Measurements from ENCODE around the gene QRICH1. TPM values are rescaled to one million over a fixed set of nuclear protein-coding genes. Genes with fewer than 3 reads are reported as not detected.
A peak's percentile ranks its signal among the peaks of the same experiment; 100 is the strongest.

The QRICH1 gene
- total and polyA plus RNA-seq, 2 of the 4 experiments (the other 2 are of a cell fraction), result 62.7 to 77.3 TPM

- peak within 1 kb of the TSS; percentile 97 for H3K9ac ChIP-seq (ENCODE audit: low read depth, low read length)
- peak within 1 kb of the TSS; percentile 97 for H2AK5ac ChIP-seq (ENCODE audit: low read depth, low read length)
- peak within 1 kb of the TSS; percentile 88 for H3K23ac ChIP-seq (ENCODE audit: low read depth, low read length)
- peak within 1 kb of the TSS; percentile 98 for H3K14ac ChIP-seq (replicated peaks; ENCODE audit: low read depth, low read length)
- TF ChIP-seq CEBPB (IDR thresholded peaks at IDR 0.05; ENCODE audit: low read depth, low read length) (no peak), POLR2A (IDR thresholded peaks at IDR 0.05; ENCODE audit: low read depth, low read length) (peak; percentile 45; the same call in 1 of the 2 replicates), FOS (IDR thresholded peaks at IDR 0.05; ENCODE audit: low read depth, low read length) (no peak), CHD1 (IDR thresholded peaks at IDR 0.05; ENCODE audit: low read depth, low read length) (no peak), USF2 (IDR thresholded peaks at IDR 0.05; ENCODE audit: low read depth, low read length) (no peak), ELK1 (IDR thresholded peaks at IDR 0.05; ENCODE audit: borderline replicate concordance, low read depth, low read length) (no peak), MAZ (IDR thresholded peaks at IDR 0.05; ENCODE audit: borderline replicate concordance, low read depth, low read length) (peak; percentile 90; the same call in 1 of the 2 replicates)
- ChIA-PET POLR2A (ENCODE audit: unreplicated experiment) (interaction anchor here (0.5 to 1.2 kb wide), 5 partner anchors 12 to 229 kb away, joined by 3 to 7 read pairs (median 3); partner anchors contain the start of gene USP19), CTCF (no interaction called here)
- BruUV-seq (replicated peaks), result TSS peak; percentile 97
- DNase-seq, result peak; percentile 74
- peak within 1 kb of the TSS; percentile 98 for H4K5ac ChIP-seq (ENCODE audit: low read depth, low read length)
- intact Hi-C loops (cut with micrococcal nuclease) (loop anchor here (2.0 kb wide), 1 partner anchor 144 kb away; the partner anchor contains the start of gene C3orf62), dilution Hi-C loops (cut with HindIII; ENCODE audit: low sequenced_read_pairs, unreplicated experiment) (no loop called here), in situ Hi-C loops (cut with MboI; ENCODE audit: low sequenced_read_pairs) (no loop called here)
- H4K8ac ChIP-seq (ENCODE audit: low read depth in 2 of 2, low read length in 2 of 2), result peak within 1 kb of the TSS; percentile 83 to 97
- peak within 1 kb of the TSS; percentile 98 for H3K4ac ChIP-seq (ENCODE audit: low read depth, low read length)
- whole genome bisulfite sequencing, 2 experiments (ENCODE audit: extremely low coverage in 2 of 2, insufficient read length in 1 of 2), result 1% methylated on average over 12 of the region's 28 CpGs; no CpG with 5 or more reads in 1 of the 2 experiments
- peaks cover 37% of the 10 kb centered on the region for H3K9me1 ChIP-seq (ENCODE audit: insufficient read depth, low read length)
- peak within 1 kb of the TSS; percentile 65 for H2BK20ac ChIP-seq (ENCODE audit: low read depth, low read length)
- H3K9me3 ChIP-seq (ENCODE audit: control insufficient read depth, insufficient read depth, low read length), result no peaks in the 10 kb centered on the region
- H3K36me3 ChIP-seq (ENCODE audit: control insufficient read depth, insufficient read depth, low read length), result peaks cover 37% of the 10 kb centered on the region
- peak; percentile 83 for ATAC-seq (ENCODE audit: low read depth)
- peak within 1 kb of the TSS; percentile 88 for H3K4me2 ChIP-seq (ENCODE audit: low read depth, low read length)
- peak within 1 kb of the TSS; percentile 97 for H3K18ac ChIP-seq (ENCODE audit: low read depth, low read length)
- peak within 1 kb of the TSS; percentile 99 for H4K91ac ChIP-seq (ENCODE audit: insufficient read depth, low read depth, low read length)
- H3K27me3 ChIP-seq (ENCODE audit: control insufficient read depth, insufficient read depth, low read length), result no peaks in the 10 kb centered on the region
- H3K79me1 ChIP-seq (ENCODE audit: low read depth in 1 of 2, low read length in 2 of 2), result peaks cover 18 to 62% of the 10 kb centered on the region in 2 experiments
- H3K56ac ChIP-seq (ENCODE audit: extremely low read depth, insufficient read depth, low read length), result peak within 1 kb of the TSS; percentile 94
- H3K4me3 ChIP-seq (ENCODE audit: insufficient read depth, low read depth, low read length), result peak within 1 kb of the TSS; percentile 68
- peaks cover 12% of the 10 kb centered on the region for H4K20me1 ChIP-seq (ENCODE audit: insufficient read depth, low read length)
- H2BK5ac ChIP-seq (ENCODE audit: low read depth, low read length, poor library complexity, severe bottlenecking), result peak within 1 kb of the TSS; percentile 97
- H2AFZ ChIP-seq (replicated peaks; ENCODE audit: low read length, poor library complexity), result peak within 1 kb of the TSS; percentile 97
- peak within 1 kb of the TSS; percentile 70 for H2BK120ac ChIP-seq (ENCODE audit: low read depth, low read length)
- peak within 1 kb of the TSS; percentile 67; the same call in 2 of the 3 replicates for H2BK15ac ChIP-seq (ENCODE audit: low read depth, low read length)
- H2AK9ac ChIP-seq (replicated peaks; ENCODE audit: low read depth, low read length, poor library complexity), result peak within 1 kb of the TSS; percentile 99
- peaks cover 9% of the 10 kb centered on the region for H3K4me1 ChIP-seq (ENCODE audit: control insufficient read depth, insufficient read depth, low read length)
- peak within 1 kb of the TSS; percentile 99 for H3K27ac ChIP-seq (ENCODE audit: insufficient read depth, low read length)
These were observed 38.8 kb upstream of the QRICH1 start, which contains the start of gene LAMB2 for GRCh38 chr3:49132437-49133225. Gene LAMB2 (minus strand): TSS chr3:49133050. CDS start chr3:49132867, 183 bp downstream.
